Retina (tissue), 1 donor: Measurements from ENCODE around the gene RPS19BP1.

Experiments used
- DNase-seq: peaks from one replicate; pipeline ENCODE4 v3.0.0-alpha.2; 2016

Gene RPS19BP1

DNA sequence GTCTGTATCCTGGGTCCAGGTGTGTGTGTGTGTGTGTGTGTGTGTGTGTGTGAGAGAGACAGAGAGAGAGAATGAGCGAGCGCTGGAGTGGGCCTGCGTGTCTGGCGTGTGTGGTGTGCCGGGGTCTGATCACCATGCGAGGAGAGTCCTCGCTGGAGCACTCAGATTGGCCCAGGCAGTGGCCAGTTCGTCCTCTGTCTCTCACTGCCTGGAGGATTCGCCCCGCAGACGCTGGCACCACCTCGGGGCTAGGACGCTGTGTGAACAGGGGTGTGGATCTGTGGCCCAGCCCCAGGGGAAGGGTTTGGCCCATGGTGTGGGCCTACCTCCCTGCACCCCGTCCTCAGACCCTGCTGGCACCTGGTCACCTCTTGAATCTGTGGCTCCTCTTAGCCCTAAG, 26.4 kb upstream of the RPS19BP1 start:
- DNase-seq, result no peak

GRCh38 chr22:39558254-39558727, 25.7 kb upstream of the RPS19BP1 start:
- no peak for DNase-seq

DNA sequence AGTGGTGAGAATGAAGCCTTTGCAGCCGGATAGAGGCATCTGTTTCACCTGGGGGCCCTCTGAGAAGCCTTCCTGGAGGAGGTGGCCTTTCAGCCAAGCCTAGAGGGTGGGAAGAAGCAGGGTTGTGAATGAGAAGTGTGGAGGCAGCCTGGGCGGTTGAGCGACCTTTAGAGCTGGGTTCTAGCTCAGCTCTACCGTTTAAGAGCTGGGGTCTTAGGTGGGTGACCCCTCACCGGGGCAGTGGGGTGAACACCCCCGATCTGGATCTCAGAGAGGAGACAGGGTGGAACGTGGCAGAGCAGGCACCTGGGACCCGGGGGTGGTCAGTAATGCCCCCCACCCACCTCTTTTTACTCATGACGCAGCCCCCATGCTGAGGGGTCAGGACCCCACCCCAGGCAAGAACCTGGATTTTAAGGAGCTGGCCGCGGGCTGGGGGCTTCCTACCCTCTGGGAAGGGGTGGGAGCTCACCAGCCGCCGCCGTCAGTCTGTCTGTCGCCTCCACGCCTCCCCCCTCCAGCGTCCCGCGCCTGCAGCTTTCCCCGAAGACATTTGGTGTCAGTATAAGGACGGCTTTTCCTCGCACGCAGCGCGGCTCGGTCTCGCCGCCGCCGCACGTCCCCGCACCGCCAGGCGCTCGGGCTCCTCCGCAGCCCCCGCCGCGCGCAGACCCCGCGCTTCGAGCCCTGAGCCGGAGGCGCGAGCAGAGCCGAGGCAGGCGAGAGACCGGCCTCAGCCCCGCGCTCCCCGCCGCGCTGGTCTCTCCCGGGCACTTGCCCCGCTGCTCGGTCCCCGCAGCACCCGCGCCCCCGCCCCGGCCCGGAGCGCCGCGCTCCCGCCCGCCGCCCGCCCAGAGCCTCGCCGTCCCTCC, 24.7 kb upstream of the RPS19BP1 start:
- DNase-seq, result peak; percentile 59

DNA sequence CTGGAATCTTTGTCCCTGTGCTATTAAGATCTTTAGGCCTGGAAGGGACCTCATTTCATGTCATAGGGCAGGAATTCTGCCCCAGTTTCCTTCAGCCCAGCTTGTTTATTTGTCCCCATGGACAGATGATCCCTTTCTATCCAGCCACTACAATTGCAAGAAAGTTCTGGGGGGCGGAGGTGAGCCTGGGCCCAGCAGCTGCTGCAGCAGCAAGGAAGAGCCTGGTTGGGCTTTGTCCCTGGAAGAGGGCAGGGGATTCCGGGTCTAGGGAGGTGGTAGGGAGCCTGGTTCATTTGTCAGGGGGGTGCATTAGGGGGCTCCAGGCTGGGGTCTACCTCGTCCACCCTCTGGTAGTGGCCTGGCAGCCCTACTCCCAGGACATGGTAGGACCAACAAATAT, 21.6 kb upstream of the RPS19BP1 start:
- no peak for DNase-seq

GRCh38 chr22:39553429-39553828, 20.9 kb upstream of the RPS19BP1 start:
- DNase-seq, result no peak

- DNase-seq, result no peak
These were observed 15.0 kb upstream of the RPS19BP1 start for GRCh38 chr22:39547587-39547947.

DNA sequence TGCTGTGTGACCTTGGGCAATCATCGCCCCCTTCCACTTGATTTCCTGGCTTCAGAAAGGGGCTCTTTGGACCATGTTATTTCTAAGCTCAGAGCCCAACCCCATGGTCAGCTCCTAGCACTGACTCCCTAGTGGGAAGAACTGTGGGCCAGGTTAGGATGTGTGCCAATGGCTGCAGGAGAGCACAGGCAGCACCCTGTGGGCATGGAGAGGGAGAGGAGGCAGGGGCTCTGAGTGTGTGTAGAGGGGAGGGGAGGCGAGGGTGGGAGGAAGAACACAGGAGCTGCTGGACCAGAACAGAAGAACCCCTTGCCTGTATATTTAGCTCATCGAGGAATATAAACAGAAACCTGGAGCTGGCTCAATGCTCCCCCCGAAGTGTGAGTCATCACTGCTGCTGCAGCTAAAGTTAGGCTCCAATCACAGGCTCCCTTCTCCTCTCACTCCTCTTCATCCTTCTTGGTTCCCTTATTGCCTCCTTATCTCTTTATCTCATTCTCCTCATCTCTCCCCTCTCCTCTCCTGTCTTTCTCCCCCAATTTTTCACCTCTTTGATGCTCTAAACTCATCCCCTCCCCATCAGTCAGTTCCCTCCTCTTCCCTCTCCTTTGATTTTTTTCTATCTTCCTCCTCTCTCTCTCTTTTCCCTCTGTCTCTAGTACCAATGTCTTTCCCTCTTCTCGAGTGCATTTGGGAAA, 14.5 kb upstream of the RPS19BP1 start:
- DNase-seq, result no peak

GRCh38 chr22:39545386-39546365, 13.1 kb upstream of the RPS19BP1 start:
- peak; percentile 76 for DNase-seq

DNA sequence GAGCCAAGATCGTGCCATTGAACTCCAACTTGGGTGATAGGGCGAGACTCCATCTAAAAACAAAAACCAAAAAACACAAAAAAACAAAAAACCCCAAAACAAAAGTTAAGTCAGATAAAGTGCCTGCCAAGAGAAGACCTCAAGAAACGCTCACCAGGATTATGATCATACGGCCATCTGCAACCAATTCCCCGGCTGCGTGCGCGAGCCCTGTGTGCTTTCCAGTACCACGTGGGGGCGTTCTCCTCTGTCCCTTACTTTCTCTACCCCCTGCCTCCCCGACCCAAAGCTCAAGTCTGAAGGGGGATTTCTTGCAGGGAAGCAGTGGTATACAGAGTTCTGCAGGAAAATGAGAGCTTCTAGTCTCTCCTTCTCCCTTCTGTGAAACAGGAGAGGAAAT, 10.5 kb upstream of the RPS19BP1 start:
- peak; percentile 63 for DNase-seq

DNA sequence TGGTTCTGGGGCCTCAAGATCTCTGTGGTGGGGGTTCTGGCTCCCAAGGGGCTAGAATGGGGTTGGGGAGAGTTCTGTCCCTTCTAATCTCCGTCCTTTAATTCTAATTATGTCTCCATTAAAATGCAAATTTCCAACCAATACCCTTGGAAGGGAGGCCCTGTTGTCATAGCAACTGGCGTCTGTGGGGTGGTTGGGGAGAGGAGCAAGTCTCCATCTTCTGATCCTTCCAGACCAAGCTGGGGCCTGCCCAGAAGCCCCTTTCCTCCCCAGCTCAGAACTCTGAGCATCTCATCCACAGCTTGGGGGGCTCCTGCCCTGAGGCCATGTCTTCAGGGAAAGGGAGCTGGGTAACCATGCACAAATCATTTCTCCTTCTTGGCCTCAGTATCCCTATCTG, 5.4 kb upstream of the RPS19BP1 start:
- DNase-seq, result no peak

DNA sequence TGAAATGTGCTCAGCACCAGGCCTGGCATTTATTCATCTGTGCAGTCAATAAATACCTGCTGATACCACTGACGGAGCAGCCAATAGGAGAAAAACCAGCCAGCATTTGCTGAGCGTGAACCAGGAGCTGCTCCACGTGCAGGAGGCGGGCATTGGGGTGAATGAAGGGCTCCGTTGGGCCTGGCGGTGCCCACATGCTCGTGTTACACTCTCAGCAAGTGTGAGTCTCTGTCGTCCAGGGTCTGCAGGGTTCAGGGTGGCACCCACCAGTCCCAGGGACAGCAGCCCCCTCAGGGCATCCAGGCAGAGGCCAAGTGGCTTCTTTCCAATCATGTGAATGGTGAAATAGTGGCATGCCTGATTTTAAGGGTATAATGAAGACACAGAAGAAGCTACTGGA, 4.2 kb upstream of the RPS19BP1 start:
- no peak for DNase-seq

GRCh38 chr22:39535831-39536449, 3.4 kb upstream of the RPS19BP1 start:
- no peak for DNase-seq

- no peak for DNase-seq
These were observed 2.8 kb upstream of the RPS19BP1 start for GRCh38 chr22:39535357-39535725.

GRCh38 chr22:39534591-39535356, 2.2 kb upstream of the RPS19BP1 start:
- peak; percentile 95 for DNase-seq

DNA sequence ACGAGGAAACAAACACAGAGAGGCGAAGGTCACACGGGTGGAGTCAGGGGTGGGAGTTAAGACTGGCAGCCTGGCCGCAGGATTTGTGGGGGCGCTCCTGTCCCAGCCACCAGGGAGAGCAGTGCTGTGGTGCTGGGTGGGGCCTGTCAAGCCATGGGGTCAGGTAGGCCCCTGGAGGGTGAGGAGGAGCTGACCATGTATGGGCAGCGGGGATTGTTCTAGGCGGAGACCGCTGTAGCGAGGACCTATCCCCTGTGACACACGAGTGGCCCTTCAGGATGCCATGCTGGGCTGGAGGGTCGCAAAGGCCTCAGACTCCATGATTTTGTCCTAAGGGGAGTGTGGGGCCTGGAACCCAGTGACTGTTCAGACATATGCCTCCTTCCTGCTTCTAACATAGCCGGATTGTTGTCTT, 1.6 kb upstream of the RPS19BP1 start:
- no peak for DNase-seq

GRCh38 chr22:39530692-39531331, 1.7 kb downstream of the RPS19BP1 start:
- no peak for DNase-seq

DNA sequence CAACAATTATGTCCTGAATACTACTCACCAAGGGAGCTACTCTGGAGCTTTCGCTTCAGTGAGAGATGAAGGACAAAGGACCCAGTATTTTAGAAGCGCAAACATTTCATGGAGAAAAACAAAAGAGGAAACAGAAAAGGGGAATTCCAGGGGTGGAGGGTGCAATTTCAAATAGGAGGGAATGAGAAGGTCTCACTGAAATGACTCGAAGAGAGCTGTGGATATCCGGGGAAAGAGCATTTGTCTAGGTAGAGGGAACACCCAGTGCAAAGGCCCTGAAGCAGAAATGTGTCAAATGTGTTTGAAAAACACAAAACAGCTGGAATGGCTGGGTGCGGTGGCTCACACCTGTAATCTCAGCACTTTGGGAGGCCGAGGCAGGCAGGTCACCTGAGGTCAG, 2.4 kb downstream of the RPS19BP1 start:
- DNase-seq, result no peak

- no peak for DNase-seq
These were observed 3.1 kb downstream of the RPS19BP1 start for GRCh38 chr22:39529487-39529851.

DNA sequence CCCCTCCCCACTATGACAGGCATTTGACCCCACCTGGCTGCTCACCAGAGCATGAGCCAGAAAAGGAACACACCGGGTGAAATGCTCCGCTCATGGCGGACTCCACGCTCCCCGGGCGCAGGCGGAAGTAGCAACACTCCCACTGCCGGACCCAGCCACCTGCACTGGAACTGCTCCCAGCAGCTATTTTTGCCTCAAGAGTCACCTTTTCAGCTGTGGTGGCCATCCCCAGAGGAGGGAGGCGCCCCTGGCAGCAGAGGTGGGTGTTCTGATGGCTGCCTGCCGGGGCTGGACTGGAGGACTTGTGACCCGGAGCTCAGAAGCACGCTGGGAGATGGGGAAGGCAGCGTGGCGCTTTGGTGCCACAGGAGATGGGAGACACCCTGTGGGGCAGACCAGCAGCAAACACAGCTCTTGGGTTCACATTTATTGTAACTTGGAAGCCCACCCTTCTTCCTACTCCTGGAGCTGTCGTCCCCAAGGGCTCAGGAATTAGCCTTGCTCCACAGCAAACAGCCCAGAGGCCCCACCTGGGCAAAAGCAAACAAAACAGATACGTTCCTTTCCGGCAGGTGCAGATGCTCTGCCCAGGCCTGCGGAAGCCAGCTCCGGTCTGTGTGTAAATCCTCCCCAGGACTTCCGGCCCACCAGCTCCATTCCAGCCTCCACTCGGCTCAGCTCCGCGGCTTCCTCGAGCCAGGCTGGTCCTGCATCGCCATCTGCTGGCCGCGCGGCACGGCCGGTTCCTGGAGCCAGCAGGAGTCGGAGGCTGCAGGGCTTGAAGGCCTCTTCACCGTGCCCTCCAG, 3.7 kb downstream of the RPS19BP1 start:
- DNase-seq, result peak; percentile 95

DNA sequence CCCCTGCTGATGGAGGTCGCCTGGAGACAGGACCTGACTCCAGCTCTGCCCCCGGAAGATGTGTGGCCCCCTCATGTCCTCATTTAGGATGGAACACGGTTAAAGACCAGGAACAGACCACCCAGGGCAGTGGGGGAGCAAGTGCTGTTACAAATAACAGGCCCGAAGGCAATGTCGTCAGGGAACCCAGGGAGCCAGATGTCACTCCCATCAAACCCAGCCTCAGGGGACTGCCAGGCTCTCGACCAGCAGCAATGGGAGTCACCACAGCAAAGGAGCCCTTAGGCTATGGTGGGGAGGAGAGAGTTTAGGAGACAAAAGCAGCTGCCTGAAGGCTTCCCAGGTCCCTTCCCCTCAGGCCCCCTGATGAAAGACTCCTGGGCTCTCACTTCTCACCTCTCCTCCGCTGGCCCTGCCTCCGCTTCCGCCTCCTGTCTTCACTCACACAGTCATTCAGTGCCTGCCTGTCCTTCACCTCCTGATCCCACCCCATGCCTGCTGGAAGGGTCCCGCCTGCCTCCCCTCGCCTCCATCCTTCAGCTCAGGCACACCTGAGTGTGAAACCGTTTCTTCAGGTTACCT, 4.4 kb downstream of the RPS19BP1 start:
- peak; percentile 60 for DNase-seq
